ENCODE results near the gene AGPAT4. TPM values are rescaled to one million over a fixed set of nuclear protein-coding genes. Genes with fewer than 3 reads are reported as not detected.
"Not testable (repeated sequence)": the region's sequence is repeated elsewhere in the genome, so short reads cannot be mapped to it uniquely, and the experiment has no call there.

Gene AGPAT4
- total RNA-seq, 1 donor from 2014 or later, result 8.7 TPM

DNA sequence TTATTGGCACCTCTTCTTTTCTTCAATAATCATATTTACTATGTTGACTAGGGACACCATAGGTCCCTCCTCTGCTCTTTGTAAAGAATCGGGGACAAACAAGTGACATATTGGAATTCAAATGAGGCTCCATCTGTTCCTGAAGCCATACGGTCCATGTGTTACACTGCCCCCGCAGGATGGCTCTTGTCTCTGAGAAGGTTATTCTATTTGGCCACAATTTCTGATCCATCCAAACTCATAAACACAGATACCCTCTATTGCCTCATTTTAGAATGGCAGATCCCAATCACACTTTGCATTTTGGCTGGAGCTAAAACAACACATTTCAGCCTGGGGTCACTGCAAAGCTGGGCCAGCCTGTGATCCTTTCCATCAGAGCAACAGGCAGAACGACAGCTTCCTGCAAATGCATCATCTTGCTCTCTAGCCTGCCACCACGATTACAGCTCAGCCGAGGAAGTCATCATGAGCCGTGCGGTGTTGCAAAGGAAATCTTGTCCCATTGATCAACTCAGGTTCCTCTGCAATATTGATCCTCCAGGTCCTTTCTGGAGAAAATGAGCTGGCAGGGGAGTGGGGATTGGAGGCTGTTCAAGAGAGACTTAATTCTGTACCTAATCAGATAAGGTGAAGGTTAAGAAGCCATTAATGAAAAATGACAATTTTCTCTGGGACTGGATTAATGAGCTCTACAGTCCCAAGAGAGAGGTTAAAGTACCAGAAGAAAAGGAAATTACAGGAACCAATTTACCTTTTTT is 73.1 kb downstream of the AGPAT4 start:
- no peak for DNase-seq (ENCODE audit: low read depth in 2 of 2)

DNA sequence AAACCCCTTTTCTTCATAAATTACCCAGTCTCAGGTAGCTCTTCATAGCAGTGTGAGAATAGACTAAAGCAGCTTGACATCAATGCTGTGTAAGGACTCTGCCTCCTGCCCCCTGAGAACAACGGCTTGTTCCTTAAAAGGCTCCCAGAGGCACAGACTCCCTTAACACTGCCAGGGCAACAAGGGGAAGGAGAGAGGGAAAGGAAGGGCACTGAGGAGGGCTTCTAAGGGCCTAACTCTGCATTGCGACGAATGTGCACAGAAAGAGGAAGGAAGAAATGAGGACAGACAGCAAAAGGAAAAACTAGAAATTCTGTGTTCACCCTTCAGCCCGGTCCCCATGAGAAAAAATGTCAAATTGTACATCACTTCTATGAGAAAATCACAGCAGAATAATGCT is 74.0 kb downstream of the AGPAT4 start:
- DNase-seq (ENCODE audit: low read depth in 2 of 2), result no peak

GRCh38 chr6:161198783-161199460 is 74.9 kb downstream of the AGPAT4 start:
- no peak for DNase-seq (ENCODE audit: low read depth in 2 of 2)

DNA sequence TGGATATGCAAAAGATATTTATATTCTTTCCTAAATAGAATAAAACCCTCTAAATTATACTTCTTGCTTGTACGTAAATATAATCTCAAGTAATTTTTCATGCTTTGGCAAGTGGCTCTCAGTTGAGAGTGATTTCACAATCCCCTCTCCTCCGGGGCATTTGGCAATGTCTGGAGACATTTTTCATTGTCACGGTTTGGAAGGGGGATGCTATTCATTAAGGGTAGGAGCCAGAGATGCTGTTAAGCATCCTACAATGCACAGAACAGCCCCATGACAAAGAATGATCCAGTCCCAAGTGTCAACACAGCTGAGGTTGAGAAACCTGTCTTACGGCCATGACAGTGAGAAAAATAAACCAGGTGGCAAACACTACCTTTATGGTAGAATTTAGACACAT is 75.7 kb downstream of the AGPAT4 start:
- DNase-seq (ENCODE audit: low read depth in 2 of 2), result no peak

GRCh38 chr6:161195386-161195785 is 78.5 kb downstream of the AGPAT4 start:
- no peak for DNase-seq (ENCODE audit: low read depth in 2 of 2)

DNA sequence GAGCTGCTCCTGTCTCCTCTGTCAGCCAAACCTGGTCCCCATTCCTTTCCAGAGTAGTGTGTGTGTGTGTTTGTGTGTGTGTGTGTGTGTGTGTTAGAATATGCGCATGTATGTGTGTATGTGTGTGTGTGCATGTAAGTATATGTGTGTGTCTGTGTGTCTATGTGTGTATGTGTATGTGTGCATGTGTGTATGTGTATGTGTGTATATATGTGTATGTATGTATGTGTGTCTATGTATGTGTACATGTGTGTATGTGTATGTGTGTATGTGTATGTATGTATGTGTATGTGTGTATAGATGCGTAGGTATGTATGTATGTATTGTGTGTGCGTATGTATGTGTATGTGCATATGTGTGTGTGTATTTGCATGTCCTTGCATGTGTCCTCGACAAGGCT is 79.5 kb downstream of the AGPAT4 start:
- no peak for DNase-seq (ENCODE audit: low read depth in 2 of 2)

GRCh38 chr6:161192636-161193411 is 81.0 kb downstream of the AGPAT4 start:
- DNase-seq (ENCODE audit: low read depth in 2 of 2), result no peak

DNA sequence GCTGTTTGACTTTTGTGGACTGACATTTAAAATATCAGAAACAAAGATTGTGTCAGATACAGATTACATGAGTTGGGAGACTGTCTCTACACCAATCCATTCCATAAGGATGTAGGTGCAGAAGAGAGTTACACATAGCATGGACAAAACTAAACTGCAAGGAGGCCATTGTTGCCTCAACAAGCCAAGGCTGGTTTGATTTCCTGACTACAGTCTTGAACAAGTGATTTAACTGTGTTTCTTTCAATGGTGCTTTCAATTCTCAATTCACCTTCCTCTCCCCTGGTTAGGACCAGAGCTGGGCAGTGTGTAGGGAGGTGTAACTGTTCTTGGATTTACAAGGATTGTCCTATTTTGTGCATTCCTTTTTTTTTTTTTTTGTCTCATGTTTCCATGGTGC is 82.2 kb downstream of the AGPAT4 start:
- DNase-seq (ENCODE audit: low read depth in 2 of 2), result no peak

GRCh38 chr6:161191007-161191406 is 82.9 kb downstream of the AGPAT4 start:
- no peak for DNase-seq (ENCODE audit: low read depth in 2 of 2)

DNA sequence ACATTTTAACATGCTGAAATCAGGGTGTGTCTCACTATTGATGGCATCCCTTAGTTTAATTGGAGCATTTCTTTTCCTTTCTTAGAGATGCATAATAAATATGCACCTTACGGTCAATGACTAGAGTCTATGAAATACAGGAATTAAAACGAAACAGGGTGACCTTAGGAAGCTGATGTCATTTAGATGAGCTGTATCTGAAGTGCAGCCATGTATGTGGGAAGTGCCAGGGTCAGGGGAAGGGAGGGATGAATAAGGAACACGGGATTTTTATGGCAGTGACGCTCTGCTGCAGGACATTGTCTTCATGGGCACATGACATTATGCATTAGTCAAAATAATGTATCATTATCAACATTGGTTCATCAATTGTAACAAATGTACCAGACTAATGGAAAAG is 84.0 kb downstream of the AGPAT4 start:
- peak; percentile 48 to 73 for DNase-seq (ENCODE audit: low read depth in 2 of 2)

- DNase-seq (ENCODE audit: low read depth in 2 of 2), result no peak
Measured at GRCh38 chr6:161188547-161189465, 85.1 kb downstream of the AGPAT4 start.

- no peak for DNase-seq (ENCODE audit: low read depth in 2 of 2)
Measured at GRCh38 chr6:161186173-161186769, 87.6 kb downstream of the AGPAT4 start.

DNA sequence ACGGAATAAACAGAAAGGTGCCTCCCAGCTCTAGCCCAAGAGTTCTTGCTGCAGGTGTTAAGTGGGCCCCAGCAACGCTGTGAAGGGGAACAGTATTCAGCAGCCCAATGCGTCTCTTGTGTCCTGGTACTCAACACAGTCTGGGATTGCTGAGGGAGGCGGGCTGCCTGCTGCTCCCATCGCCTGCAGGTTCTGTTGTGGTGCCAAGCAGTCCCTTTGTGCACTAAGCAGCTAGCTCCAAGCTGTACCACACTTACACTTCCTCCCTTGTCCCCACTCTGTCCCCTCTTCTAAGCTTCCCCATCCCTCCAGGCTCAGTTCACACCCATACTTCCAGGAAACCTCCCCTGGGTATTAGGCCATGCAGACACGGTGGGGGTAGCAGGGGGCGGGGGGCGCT is 92.7 kb downstream of the AGPAT4 start:
- DNase-seq (ENCODE audit: low read depth in 2 of 2), result no peak

DNA sequence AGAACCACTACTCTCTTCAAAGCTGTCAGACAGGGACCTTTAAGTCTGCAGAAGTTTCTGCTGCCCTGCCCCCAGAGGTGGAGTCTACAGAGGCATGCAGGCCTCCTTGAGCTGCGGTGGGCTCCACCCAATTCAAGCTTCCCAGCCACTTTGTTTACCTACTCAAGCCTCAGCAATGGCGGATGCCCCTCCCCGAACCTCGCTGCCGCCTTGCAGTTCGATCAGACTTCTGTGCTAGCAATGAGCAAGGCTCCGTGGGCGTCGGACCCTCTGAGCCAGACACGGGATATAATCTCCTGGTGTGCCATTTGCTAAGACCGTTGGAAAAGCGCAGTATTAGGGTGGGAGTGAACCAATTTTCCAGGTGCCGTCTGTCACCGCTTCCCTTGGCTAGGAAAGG is 95.7 kb downstream of the AGPAT4 start:
- not testable (repeated sequence) for DNase-seq (ENCODE audit: low read depth in 2 of 2)

DNA sequence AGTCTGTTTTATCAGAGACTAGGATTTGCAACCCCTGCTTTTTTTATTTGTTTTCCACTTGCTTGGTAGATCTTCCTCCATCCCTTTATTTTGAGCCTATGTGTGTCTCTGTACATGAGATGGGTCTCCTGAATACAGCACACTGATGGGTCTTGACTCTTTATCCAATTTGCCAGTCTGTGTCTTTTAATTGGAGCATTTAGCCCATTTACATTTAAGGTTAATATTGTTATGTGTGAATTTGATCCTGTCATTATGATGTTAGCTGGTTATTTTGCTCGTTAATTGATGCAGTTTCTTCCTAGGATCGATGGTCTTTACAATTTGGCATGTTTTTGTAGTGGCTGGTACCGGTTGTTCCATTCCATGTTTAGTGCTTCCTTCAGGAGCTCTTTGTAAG is 97.4 kb downstream of the AGPAT4 start:
- DNase-seq (ENCODE audit: low read depth in 2 of 2), result not testable (repeated sequence)

- DNase-seq (ENCODE audit: low read depth in 2 of 2), result not testable (repeated sequence)
Measured at GRCh38 chr6:161172769-161173168, 101.1 kb downstream of the AGPAT4 start.

DNA sequence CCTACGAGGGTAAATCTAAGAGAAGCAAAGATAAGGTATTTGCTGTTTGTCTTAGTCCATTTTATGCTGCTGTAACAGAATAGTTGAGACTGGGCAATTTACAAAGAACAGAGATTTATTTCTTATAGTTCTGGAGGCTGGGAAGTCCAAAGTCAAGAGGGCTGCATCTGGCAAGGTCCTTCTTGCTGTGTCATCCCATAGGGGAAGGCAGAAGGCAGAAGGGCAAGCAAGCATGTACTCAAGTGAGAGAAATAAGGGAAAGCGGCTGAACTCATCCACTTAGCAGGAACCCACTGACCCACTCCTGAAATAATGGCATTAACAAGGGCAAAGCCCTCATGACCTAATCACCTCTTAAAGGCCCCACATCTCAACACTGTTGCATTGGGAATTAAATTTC is 102.7 kb downstream of the AGPAT4 start:
- DNase-seq (ENCODE audit: low read depth in 2 of 2), result no peak

DNA sequence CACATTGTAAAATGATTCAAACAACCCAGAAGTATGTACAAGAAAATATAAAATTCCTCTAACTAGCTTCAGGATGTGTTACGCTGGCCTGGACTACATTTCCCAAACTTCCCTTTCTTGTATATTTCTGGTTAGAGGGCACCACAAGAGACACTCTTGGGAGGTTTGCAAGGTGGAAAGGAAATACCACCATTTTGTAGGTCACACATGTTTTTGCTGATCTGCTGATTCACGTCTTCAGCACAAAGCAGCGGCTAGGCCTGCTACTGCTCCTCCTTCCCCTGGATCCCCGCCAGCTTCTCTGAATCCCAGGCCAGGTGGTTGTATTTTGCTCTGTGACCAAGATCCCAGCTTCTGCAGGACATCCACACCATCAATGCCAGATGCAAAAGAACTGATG is 104.2 kb downstream of the AGPAT4 start:
- DNase-seq (ENCODE audit: low read depth in 2 of 2), result peak in 1 of 2 donors; percentile 72

DNA sequence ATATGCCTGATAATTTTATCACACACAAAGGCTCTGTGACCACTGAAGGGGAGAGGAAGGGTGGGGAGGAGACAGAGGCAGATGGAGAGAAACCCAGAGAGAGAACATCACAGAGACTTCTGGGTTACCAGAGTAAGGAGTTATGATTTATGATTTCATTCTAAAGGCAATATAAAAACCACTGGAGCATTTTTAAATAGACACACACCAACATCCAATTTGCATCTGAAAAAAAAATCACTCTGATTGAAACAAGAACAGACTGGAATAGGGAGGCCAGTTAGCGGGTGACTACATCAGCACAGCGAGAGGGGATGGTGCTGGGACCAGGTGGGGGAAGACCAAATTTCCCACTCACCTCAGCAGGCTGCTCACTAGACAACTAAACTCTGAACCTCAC is 104.8 kb downstream of the AGPAT4 start:
- DNase-seq (ENCODE audit: low read depth in 2 of 2), result no peak

- peak; percentile 65 to 95 for DNase-seq (ENCODE audit: low read depth in 2 of 2)
Measured at GRCh38 chr6:161168281-161168891, 105.5 kb downstream of the AGPAT4 start.

Data from dermis microvascular lymphatic vessel endothelial cell (primary cell).